GM12878 (cell line): ENCODE measurements around the gene CEP63. TPM values are rescaled to one million over a fixed set of nuclear protein-coding genes. Genes with fewer than 3 reads are reported as not detected.

ENCODE experiments used
- ATAC-seq: fragments of 200-7000 bp; cut with Tn5 transposase; 3 replicates; pipeline ENCODE4 v1.9.1; 2020; ENCODE audit warnings: mild to moderate bottlenecking, moderate library complexity
- BruUV-seq: library from RNA; stranded (reverse); fragments of 400-500 nt; replicated peaks from 2 replicates; lab custom pipeline; 2021; lab: Mats Ljungman, UMichigan
- CTCF ChIA-PET: fragments of 300-600 bp; sonication (Branson Sonifier 250); formaldehyde crosslinking; extraction: SDS; loops from one replicate; lab custom pipeline; 2021; ENCODE audit warnings: inconsistent platforms; lab: Yijun Ruan, JAX
- POLR2A ChIA-PET: fragments of 350-600 bp; formaldehyde crosslinking; extraction: SDS; loops from one replicate; lab custom pipeline; 2021; ENCODE audit warnings: inconsistent platforms; lab: Charles Lee
- RAD21 ChIA-PET: fragments of 300-600 bp; sonication (Branson Sonifier 250); formaldehyde crosslinking; loops from one replicate; lab custom pipeline; 2023; ENCODE audit warnings: antibody characterized with exemption; ENCODE audit not compliant: unreplicated experiment; lab: Charles Lee
- SMC1A ChIA-PET: fragments of 300-600 bp; sonication (Branson Sonifier 250); formaldehyde crosslinking; loops from one replicate; lab custom pipeline; 2023; ENCODE audit not compliant: unreplicated experiment, uncharacterized antibody; lab: Charles Lee
- DNase-seq: peaks from one replicate; pipeline ENCODE4 v3.0.0-alpha.2; 2011; ENCODE audit warnings: low read depth, low spot score
- FAIRE-seq: peaks from 3 replicates; lab custom pipeline; 2011; peaks lifted over from hg19 to GRCh38; lab: Jason Lieb, UNC
- H2AFZ ChIP-seq: 2 replicates; pipeline ENCODE4 v1.6.0; 2011; ENCODE audit warnings: low read depth, low read length, control low read depth; ENCODE audit not compliant: control insufficient read depth
- H3K27ac ChIP-seq: 2 replicates; pipeline ENCODE4 v1.5.1; 2011; ENCODE audit warnings: control low read depth; ENCODE audit not compliant: control insufficient read depth, insufficient read depth
- H3K27me3 ChIP-seq, 2 experiments: replicated peaks in 1 of 2; 2 replicates each; pipeline versions ENCODE4 v1.6.0 to v1.6.1; 2011; ENCODE audit warnings: low read length in 1 of 2; ENCODE audit not compliant: control insufficient read depth in 2 of 2, insufficient read depth in 2 of 2
- H3K36me3 ChIP-seq, 2 experiments: 2 replicates each; pipeline ENCODE4 v1.5.1; 2011; ENCODE audit warnings: low read length in 1 of 2; ENCODE audit not compliant: control insufficient read depth in 2 of 2, insufficient read depth in 2 of 2
- H3K4me1 ChIP-seq: 2 replicates; pipeline ENCODE4 v1.6.1; 2011; ENCODE audit warnings: mild to moderate bottlenecking, low read length, moderate library complexity, mixed read lengths; ENCODE audit not compliant: control insufficient read depth, insufficient read depth
- H3K4me2 ChIP-seq: 2 replicates; pipeline ENCODE4 v1.6.0; 2011; ENCODE audit warnings: control low read depth; ENCODE audit not compliant: control insufficient read depth, insufficient read depth
- H3K4me3 ChIP-seq: fragments of 200-600 bp; sonication (generic); 2 replicates; pipeline ENCODE4 v1.5.1; 2016
- H3K79me2 ChIP-seq: 2 replicates; pipeline ENCODE4 v1.6.0; 2011; ENCODE audit warnings: low read length; ENCODE audit not compliant: control insufficient read depth, insufficient read depth
- H3K9ac ChIP-seq: 2 replicates; pipeline ENCODE4 v1.8.0; 2011; ENCODE audit warnings: low read length, control low read depth, mixed read lengths; ENCODE audit not compliant: control insufficient read depth, insufficient read depth
- H3K9me3 ChIP-seq: replicated peaks from 3 replicates; pipeline ENCODE4 v1.5.1; 2011; ENCODE audit warnings: mild to moderate bottlenecking, low read length; ENCODE audit not compliant: control insufficient read depth, insufficient read depth
- H4K20me1 ChIP-seq: 2 replicates; pipeline ENCODE4 v1.6.0; 2011; ENCODE audit not compliant: control insufficient read depth, insufficient read depth
- EP300 ChIP-seq, 2 experiments: fragments of 150-350 bp in 1 of 2; IDR thresholded peaks; 2 replicates each; pipeline ENCODE4 v1.6.1; 2011 to 2012; ENCODE audit warnings: low read depth in 2 of 2, low read length in 2 of 2, borderline replicate concordance in 1 of 2, improper control_type of control experiment in 1 of 2, inconsistent platforms in 1 of 2; ENCODE audit not compliant: control insufficient read depth in 1 of 2
- ETV6 ChIP-seq, 2 experiments: fragments of 450-650 bp in 1 of 2; IDR thresholded peaks in 1 of 2; conservative IDR thresholded peaks in 1 of 2; 2 replicates each; pipeline ENCODE4 v1.6.1; 2014; ENCODE audit warnings: antibody characterized with exemption in 1 of 2, borderline replicate concordance in 1 of 2, low read depth in 1 of 2, mild to moderate bottlenecking in 1 of 2, moderate library complexity in 1 of 2
- MEF2A ChIP-seq: IDR thresholded peaks from 2 replicates; pipeline ENCODE4 v1.6.1; 2011; ENCODE audit warnings: low read depth, mild to moderate bottlenecking, low read length, moderate library complexity; ENCODE audit not compliant: insufficient read depth
- NFIC ChIP-seq: IDR thresholded peaks from 2 replicates; pipeline ENCODE4 v1.6.1; 2012; ENCODE audit warnings: low read depth, mild to moderate bottlenecking, inconsistent platforms, low read length, moderate library complexity
- SMARCA5 ChIP-seq: fragments of 450-650 bp; IDR thresholded peaks from 2 replicates; pipeline ENCODE4 v1.6.1; 2017; ENCODE audit warnings: mild to moderate bottlenecking
- SMC3 ChIP-seq: IDR thresholded peaks from 2 replicates; pipeline ENCODE4 v1.6.1; 2011; ENCODE audit warnings: low read length, improper control_type of control experiment, borderline replicate concordance
- SREBF2 ChIP-seq: IDR thresholded peaks from 2 replicates; pipeline ENCODE4 v1.6.1; 2012; ENCODE audit warnings: mild to moderate bottlenecking, low read length
- TBL1XR1 ChIP-seq: IDR thresholded peaks from 2 replicates; pipeline ENCODE4 v1.6.1; 2012; ENCODE audit warnings: low read depth, low read length, improper control_type of control experiment
- WGBS: methylation state at CpG from one replicate; pipeline ENCODE4 v1.1.6; 2016; ENCODE audit warnings: low lambda C conversion rate; ENCODE audit not compliant: insufficient replicate concordance, insufficient coverage; ENCODE audit errors: missing lambda C conversion rate; 5-methylcytosine and 5-hydroxymethylcytosine counted together
- in situ Hi-C: fragments of 300-500 bp; cut with MboI; formaldehyde crosslinking; loops from 9 replicates; pipeline ENCODE4 v1.14.3; 2018; ENCODE audit warnings: mixed read lengths
- intact Hi-C: fragments of 100-400 bp; cut with micrococcal nuclease; formaldehyde crosslinking; loops from one replicate; pipeline ENCODE4 v1.14.2; 2022; ENCODE audit not compliant: unreplicated experiment
- polyA plus RNA-seq, 11 experiments: library from polyadenylated mRNA; depleted of rRNA in 4 of 11; unstranded in 6 of 11; stranded (reverse) in 5 of 11; fragments of >200 nt; fragmentation: Nextera tagmentation in 4 of 11; fragmentation: Illumina TruSeq in 1 of 11; extraction: Ambion mirVana in 4 of 11; extraction: Trizol in 1 of 11; gene quantifications; 1 replicate in 1 of 11; 2 replicates in 10 of 11; pipeline versions ENCODE4 v1.2.1 to v1.2.3, GENCODE V29; 2011 to 2016; ENCODE audit warnings: inconsistent platforms in 2 of 11, missing spikeins in 2 of 11, low read depth in 1 of 11
- total RNA-seq, 4 experiments: library from RNA; depleted of rRNA in 3 of 4; stranded (reverse); fragments of >200 nt in 3 of 4; fragmentation: Illumina TruSeq in 1 of 4; extraction: Trizol in 1 of 4; gene quantifications; 2 replicates each; pipeline versions ENCODE4 v1.2.1 to v1.2.3, GENCODE V29; 2013 to 2021
- TF ChIP-seq, protein P1 (sequence below): fragments of 450-650 bp; IDR thresholded peaks from 2 replicates; pipeline ENCODE4 v1.6.1; 2016; ENCODE audit warnings: mild to moderate bottlenecking, moderate library complexity, borderline replicate concordance

Gene CEP63
- total and polyA plus RNA-seq, 10 of the 15 experiments (the other 5 are each of a cell fraction or from before 2014, with no cell fraction given), result 14.0 to 36.9 (median 26.8) TPM

DNA sequence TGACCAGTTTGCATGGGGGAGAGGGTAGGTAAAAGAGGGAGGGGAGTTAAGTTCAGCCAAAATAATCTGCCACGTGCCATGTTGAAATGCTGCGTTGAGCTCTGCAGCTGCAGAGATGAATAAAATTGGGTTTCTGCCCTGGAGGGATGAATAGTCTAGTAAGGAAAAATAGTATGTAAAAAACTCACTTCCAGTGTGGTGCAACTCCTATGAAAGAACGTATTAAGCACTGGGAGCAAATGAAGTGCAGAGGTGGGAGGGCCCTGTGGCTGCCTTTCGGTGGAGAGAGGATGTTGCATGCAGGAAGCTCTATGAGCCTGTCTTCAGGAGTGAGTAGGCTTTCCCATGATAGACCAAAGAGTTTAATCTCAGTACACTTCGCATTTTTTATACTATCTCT lies 8.6 kb downstream of the CEP63 start:
- in situ Hi-C loops, result loop anchor here (25.0 kb wide), 1 partner anchor 1032 kb away; no protein-coding TSS in a partner anchor
- H3K9me3 ChIP-seq, result no peaks in the 10 kb centered on the region; the same call in 2 of the 3 replicates
- H2AFZ ChIP-seq, result no peak overlapping the region
- ChIA-PET POLR2A (no interaction called here), CTCF (interaction anchor here (1.2 to 4.8 kb wide), 6 partner anchors 9 to 186 kb away, joined by 3 to 30 read pairs (median 6); partner anchors contain the start of genes ANAPC13 and CEP63), RAD21 (no interaction called here), SMC1A (interaction anchor here (1.0 kb wide), 1 partner anchor 21 kb away, joined by 3 read pairs; no protein-coding TSS in a partner anchor)
- H3K27me3 ChIP-seq, result no peaks in the 10 kb centered on the region
- no peak for ATAC-seq
- H3K4me2 ChIP-seq, result no peak overlapping the region
- H3K79me2 ChIP-seq, result peaks cover 11% of the 10 kb centered on the region
- no TSS peak for BruUV-seq
- 80% methylated on average over 5 of the region's 5 CpGs for WGBS
- peaks cover 6% of the 10 kb centered on the region; the same call in 1 of the 2 replicates for H3K4me1 ChIP-seq
- intact Hi-C loops, result no loop called here
- DNase-seq, result no peak
- TF ChIP-seq EP300 (IDR thresholded peaks at IDR 0.05; ENCODE audit: borderline replicate concordance in 1 of 2, control insufficient read depth in 1 of 2, low read depth in 2 of 2, low read length in 2 of 2) (no peak), MEF2A (no peak), SMARCA5 (no peak), ETV6 (conservative IDR thresholded peaks at IDR 0.05 in 1 of 2, IDR thresholded peaks at IDR 0.05 in 1 of 2; ENCODE audit: borderline replicate concordance in 1 of 2, low read depth in 1 of 2) (no peak), SREBF2 (no peak), SMC3 (no peak), TBL1XR1 (no peak), NFIC (no peak)
- TF ChIP-seq, protein P1, sequence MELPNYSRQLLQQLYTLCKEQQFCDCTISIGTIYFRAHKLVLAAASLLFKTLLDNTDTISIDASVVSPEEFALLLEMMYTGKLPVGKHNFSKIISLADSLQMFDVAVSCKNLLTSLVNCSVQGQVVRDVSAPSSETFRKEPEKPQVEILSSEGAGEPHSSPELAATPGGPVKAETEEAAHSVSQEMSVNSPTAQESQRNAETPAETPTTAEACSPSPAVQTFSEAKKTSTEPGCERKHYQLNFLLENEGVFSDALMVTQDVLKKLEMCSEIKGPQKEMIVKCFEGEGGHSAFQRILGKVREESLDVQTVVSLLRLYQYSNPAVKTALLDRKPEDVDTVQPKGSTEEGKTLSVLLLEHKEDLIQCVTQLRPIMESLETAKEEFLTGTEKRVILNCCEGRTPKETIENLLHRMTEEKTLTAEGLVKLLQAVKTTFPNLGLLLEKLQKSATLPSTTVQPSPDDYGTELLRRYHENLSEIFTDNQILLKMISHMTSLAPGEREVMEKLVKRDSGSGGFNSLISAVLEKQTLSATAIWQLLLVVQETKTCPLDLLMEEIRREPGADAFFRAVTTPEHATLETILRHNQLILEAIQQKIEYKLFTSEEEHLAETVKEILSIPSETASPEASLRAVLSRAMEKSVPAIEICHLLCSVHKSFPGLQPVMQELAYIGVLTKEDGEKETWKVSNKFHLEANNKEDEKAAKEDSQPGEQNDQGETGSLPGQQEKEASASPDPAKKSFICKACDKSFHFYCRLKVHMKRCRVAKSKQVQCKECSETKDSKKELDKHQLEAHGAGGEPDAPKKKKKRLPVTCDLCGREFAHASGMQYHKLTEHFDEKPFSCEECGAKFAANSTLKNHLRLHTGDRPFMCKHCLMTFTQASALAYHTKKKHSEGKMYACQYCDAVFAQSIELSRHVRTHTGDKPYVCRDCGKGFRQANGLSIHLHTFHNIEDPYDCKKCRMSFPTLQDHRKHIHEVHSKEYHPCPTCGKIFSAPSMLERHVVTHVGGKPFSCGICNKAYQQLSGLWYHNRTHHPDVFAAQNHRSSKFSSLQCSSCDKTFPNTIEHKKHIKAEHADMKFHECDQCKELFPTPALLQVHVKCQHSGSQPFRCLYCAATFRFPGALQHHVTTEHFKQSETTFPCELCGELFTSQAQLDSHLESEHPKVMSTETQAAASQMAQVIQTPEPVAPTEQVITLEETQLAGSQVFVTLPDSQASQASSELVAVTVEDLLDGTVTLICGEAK, result no peak
- H4K20me1 ChIP-seq, result no peaks in the 10 kb centered on the region
- H3K4me3 ChIP-seq, result no peak overlapping the region
- no peak overlapping the region for H3K9ac ChIP-seq
- H3K27ac ChIP-seq, result no peak overlapping the region
- no peak for FAIRE-seq
- H3K36me3 ChIP-seq, result peaks cover 0 to 4% of the 10 kb centered on the region in 2 experiments; a peak in 1 of 4 replicates
